Measurements from ENCODE around the gene KRT1.
A peak's percentile ranks its signal among the peaks of the same experiment; 100 is the strongest.

Gene KRT1

DNA sequence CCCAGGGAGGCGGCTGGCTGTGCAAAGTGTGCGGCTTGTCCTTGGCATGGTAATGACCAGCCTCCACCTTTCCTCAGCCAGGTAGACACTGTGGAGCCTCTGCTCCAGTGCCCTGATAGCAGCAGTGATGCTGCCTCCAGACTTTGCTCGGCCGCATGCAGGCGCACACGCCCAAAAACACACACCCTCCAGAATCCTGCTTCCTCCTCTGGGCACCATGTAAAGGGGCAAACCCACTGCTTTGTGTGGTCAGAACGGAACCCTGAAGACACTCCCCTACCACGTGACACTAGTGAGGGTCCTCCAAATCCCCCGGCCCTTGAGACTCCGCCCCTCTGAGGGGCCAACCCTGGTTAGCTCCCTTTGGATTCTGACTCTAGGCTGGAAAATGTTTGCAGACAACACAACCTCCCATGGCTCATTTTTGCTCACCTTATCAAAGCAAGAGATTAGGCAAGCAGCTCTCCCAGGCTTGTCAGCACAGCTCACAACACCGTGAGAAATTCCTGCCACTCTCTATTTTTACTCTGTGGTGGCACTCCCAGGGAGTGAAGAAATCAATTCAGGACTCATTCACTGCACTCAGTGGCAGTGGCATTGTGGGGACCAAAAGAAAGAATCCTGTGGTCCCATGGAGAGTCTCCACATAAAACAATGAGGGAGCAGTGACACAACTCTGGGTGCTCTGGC, 18.6 kb upstream of the KRT1 start:
- no peak for DNase-seq

- DNase-seq = no peak
Observed at GRCh38 chr12:52697058-52697582, 16.9 kb upstream of the KRT1 start.

GRCh38 chr12:52696588-52696987, 16.4 kb upstream of the KRT1 start:
- no peak for DNase-seq

- DNase-seq = no peak
Observed at GRCh38 chr12:52695039-52695438, 14.8 kb upstream of the KRT1 start.

GRCh38 chr12:52694151-52694550, 13.9 kb upstream of the KRT1 start:
- DNase-seq = no peak

DNA sequence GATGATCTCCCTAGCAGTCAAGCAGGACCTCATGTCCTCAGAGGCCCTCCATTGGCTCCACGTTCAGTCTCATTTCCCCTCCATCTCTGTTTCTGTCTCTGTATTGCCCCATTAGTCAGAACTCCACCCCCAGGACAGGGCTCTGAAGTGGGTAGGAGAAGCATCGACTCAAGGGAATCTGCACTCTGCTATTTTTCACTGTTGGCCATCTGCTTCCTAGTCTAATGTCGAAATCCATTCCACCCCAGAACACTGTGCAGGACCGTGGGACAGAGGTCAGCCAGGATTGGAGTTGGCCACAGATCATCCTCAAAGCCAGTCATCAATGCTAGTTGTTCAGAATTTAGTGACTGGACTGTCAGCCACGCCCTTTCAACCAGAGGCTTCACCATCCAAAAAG, 13.1 kb upstream of the KRT1 start:
- no peak for DNase-seq

GRCh38 chr12:52692254-52692653, 12.0 kb upstream of the KRT1 start:
- no peak for DNase-seq

GRCh38 chr12:52691841-52692150, 11.6 kb upstream of the KRT1 start:
- no peak for DNase-seq

DNA sequence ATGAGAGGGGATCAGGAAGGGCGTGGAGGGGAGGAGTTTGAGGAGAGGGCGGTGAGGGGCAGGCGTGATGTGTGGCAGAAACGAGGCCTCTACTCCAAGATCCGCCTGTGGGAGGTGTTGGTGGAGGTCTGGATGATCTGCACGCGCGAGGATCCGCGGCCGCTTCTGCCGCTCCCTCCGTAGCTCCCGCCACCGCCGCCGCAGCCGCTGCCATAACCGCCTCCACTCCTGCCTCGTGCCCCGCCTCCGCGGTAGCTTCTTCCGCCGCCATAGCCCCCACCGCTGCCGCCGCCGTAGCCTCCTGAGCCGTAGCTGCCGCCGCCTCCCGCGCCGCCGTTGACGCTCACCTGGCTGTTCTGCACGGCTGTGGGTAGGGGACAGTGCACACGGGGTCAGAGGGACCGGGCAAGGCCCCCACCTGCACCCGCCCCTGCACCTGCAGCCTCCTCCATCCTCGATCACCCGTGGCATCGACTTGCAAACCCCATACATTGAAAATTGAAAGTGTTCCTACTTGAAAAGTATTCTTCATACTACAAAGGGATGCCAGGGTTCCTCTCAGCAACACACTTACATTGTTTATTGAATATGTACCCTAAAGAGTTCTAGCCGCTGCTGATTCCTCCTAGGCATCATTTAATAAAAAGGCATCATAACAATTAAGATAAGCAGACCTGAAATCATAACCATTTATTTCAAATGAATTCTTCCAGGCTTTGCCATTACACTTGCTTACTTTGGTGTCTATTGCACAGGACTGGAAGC, 11.1 kb upstream of the KRT1 start:
- DNase-seq = peak in 10 of 58 donors; percentile 4 to 22 (median 8)

DNA sequence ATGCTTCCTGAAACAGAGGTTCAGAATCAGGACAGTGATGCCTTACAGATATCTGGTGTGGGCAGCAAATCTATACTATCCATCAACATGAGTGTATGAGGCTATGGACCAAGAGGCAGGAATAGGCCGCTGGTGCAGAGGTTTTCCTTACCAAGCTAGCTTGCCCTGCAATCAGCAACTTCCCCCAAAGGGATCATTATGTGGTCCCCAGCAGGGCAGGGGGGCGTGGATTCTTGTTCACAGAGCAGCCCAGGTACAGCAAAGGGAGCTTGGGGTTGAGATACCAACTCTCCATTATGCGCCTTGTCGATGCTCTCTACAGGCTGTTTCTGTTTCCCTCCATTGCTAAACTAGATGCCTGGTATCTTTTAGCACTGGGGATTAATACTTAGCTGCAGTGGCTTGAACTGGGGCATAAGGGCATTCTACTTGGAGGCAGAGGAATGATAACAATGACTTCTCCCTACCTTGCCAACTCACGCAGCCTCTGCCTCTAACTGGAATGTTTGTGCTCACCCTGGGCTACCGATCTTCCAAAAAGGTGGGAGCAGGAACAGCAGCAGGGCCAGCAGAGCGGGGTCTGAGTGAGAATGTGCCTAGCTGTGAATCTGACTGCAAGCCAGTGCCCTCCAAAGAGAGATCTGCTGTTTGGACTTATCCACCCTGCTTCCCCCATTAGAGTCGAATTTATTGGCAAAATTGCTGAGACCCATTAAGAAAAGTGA, 10.3 kb upstream of the KRT1 start:
- no peak for DNase-seq

- DNase-seq = no peak
Observed at GRCh38 chr12:52689936-52690335, 9.7 kb upstream of the KRT1 start.

DNA sequence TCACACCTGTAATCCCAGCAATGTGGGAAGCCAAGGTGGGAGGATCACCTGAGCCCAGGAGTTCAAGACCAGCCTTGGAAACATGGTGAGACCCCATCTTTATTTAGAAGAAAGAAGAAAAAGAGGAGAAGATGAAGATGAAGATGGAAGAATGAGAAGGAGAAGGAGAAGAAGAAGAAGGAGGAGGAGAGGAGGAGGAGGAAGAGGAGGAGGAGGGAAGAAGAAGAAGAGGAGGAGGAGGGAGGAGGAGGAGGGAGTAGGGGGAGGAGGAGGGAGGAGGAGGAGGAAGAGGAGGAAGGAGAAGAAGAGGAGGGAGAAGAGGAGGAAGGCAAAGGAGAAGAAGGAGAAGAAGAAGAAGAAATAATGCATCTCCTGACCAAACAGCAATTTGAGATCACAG, 9.0 kb upstream of the KRT1 start:
- DNase-seq = no peak

- no peak for DNase-seq
Observed at GRCh38 chr12:52688481-52688880, 8.3 kb upstream of the KRT1 start.

GRCh38 chr12:52687497-52688385, 7.5 kb upstream of the KRT1 start:
- DNase-seq = no peak

DNA sequence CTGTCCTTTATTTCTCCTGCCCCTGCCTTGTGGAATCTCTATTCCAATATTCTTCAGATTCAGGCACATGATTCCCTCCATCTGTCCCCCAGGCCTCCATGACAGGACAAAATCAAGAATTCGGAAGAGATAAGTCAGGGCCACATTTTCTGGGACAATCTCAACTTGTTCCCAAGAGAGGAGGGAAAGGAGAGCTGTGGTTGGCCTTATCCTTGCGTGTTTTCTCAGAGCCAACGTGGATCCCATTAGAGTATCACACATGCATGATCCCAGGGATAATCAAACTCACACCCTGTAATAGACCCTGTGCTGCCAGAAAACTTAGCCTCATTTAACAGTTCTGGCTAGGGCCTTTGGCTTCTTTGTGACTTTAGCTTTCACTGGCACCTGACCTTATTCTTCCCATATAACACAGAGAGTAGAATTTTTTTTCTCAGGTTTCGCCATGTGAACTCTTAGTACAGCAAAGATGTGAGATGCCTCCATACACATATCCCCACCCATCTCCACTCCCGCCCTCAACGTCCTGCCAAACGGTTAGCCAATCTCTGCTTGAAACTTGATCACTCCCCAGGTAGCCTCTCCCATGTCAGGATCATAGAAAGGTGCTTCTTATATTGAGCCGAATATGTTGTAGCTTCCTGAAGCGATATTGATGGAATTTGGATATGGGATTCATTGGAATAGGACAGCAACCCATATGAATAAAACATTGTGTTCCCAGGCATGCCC, 6.7 kb upstream of the KRT1 start:
- no peak for DNase-seq

GRCh38 chr12:52686063-52686462, 5.9 kb upstream of the KRT1 start:
- no peak for DNase-seq

DNA sequence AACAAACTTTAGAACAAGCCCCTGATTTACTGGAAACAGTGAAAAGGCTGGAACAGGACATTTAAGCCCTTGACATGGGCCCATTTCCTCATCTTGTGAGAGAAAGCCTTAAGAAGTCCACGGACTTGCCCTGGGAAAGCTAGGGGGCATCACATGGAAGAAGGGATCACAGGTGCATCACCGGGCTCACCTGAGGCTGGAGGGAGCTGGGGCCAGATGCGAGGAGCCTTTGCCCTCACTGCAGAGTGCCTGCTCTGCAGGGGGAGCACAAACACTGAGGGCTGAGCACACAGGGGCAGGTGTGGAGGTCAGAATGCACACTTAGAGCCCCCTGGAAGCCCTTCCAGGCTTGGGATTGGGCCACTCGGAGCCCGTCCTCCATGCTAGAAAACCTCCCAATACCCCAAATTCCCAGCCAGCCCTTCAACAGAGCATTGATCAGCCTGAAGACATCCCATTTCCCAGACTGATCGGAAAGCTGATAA, 5.2 kb upstream of the KRT1 start:
- no peak for DNase-seq

GRCh38 chr12:52684431-52684830, 4.2 kb upstream of the KRT1 start:
- DNase-seq = no peak

DNA sequence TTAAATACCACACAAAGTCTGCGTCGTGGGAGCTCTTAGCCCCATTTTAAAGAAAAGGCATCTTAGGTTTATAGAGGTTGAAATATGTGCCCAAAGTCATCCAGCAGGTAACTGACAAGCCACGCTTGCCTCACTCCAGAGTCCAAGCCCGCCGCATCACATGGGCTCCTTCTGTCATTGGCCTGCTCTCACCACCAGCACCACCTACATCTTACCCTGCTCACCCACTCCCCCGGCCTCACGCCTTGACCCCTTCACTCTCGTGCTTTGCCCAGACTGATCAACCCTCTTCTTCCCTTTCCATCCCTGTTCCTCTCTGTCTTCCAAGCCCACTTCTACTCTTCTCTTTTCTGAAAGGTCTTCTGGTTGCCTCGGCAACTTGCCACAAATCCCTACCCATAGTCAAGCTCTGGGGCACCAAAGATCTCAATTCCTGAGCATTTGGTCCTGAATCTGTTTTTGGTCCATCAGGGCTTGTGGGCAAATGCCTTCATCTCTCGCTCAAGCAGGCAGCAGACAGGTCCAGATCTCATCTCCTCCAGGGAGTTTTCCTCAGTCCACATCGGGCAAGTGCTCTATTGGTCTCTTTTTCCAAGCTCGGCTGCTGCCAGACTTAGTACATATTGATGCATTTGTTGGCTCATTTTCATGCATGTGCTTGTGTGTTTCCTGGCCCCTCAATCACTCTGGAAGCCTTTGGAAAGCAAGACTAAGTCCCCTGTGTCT, 3.5 kb upstream of the KRT1 start:
- DNase-seq = no peak
